Calu3 (cell line): ENCODE data around the gene UFC1. TPM values are rescaled to one million over a fixed set of nuclear protein-coding genes. Genes with fewer than 3 reads are reported as not detected.

ENCODE experiments used
- BruUV-seq: library from RNA; stranded (reverse); fragments of 400-500 nt; replicated peaks from 2 replicates; lab custom pipeline; 2021; lab: Mats Ljungman, UMichigan
- CTCF ChIA-PET: fragments of 300-600 bp; sonication (Branson Sonifier 250); formaldehyde crosslinking; loops from one replicate; lab custom pipeline; 2022; ENCODE audit warnings: antibody characterized with exemption; lab: Charles Lee
- DNase-seq: peaks from one replicate; pipeline ENCODE4 v3.0.0; 2022
- H3K27ac Mint-ChIP-seq: one replicate; pipeline ENCODE4 v1.8.0; 2022; ENCODE audit warnings: mixed read lengths; ENCODE audit not compliant: unreplicated experiment
- H3K27me3 Mint-ChIP-seq: one replicate; pipeline ENCODE4 v1.8.0; 2022; ENCODE audit warnings: mixed read lengths; ENCODE audit not compliant: unreplicated experiment
- H3K36me3 Mint-ChIP-seq: one replicate; pipeline ENCODE4 v1.8.0; 2022; ENCODE audit warnings: mild to moderate bottlenecking, moderate library complexity, mixed read lengths; ENCODE audit not compliant: insufficient read depth, unreplicated experiment
- H3K4me1 Mint-ChIP-seq: one replicate; pipeline ENCODE4 v1.8.0; 2022; ENCODE audit warnings: mild to moderate bottlenecking, low read depth, mixed read lengths; ENCODE audit not compliant: unreplicated experiment
- H3K4me3 Mint-ChIP-seq: one replicate; pipeline ENCODE4 v1.8.0; 2022; ENCODE audit warnings: mild to moderate bottlenecking, low read depth, moderate library complexity, mixed read lengths; ENCODE audit not compliant: unreplicated experiment
- H3K9me3 Mint-ChIP-seq: one replicate; pipeline ENCODE4 v1.8.0; 2022; ENCODE audit warnings: low read depth, mixed read lengths; ENCODE audit not compliant: unreplicated experiment
- CTCF ChIP-seq: fragments of 200-600 bp; IDR thresholded peaks from one replicate; pipeline ENCODE4 v1.8.0; 2022; ENCODE audit warnings: antibody characterized with exemption; ENCODE audit not compliant: unreplicated experiment
- intact Hi-C: fragments of 100-400 bp; cut with micrococcal nuclease; formaldehyde crosslinking; loops from one replicate; pipeline ENCODE4 v1.10.0; 2022; ENCODE audit not compliant: unreplicated experiment
- total RNA-seq: library from RNA; stranded (reverse); gene quantifications from 2 replicates; pipeline ENCODE4 v1.2.3, GENCODE V29; 2022

Gene UFC1
- total RNA-seq, 1 experiment from 2014 or later, result 85.8 TPM

DNA sequence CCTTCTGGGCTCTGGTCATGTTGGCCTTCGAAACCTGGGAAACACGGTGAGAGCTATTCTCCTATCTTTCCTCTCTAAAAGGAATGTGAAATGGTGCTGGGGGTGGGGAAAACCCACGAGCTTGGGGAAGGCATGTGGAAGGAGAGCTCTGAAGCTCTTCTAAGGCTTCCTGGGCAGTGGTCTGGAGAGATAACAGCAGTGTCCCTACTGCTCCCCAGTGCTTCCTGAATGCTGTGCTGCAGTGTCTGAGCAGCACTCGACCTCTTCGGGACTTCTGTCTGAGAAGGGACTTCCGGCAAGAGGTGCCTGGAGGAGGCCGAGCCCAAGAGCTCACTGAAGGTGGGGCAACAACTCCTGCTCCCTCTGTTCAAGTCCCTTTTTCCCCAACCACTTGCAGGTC, 8.3 kb downstream of the UFC1 start:
- H3K27ac Mint-ChIP-seq, result no peak overlapping the region
- peaks cover 84% of the 10 kb centered on the region for H3K36me3 Mint-ChIP-seq
- BruUV-seq, result no TSS peak
- peaks cover 37% of the 10 kb centered on the region for H3K4me1 Mint-ChIP-seq
- no peak for DNase-seq
- CTCF ChIA-PET, result interaction anchor here (0.6 kb wide), 1 partner anchor 10 kb away, joined by 4 read pairs; no protein-coding TSS in a partner anchor
- H3K4me3 Mint-ChIP-seq, result no peak overlapping the region
- H3K27me3 Mint-ChIP-seq, result no peaks in the 10 kb centered on the region
- TF ChIP-seq CTCF, result no peak
- intact Hi-C loops, result no loop called here
- H3K9me3 Mint-ChIP-seq, result no peaks in the 10 kb centered on the region

GRCh38 chr1:161162806-161163205, 9.0 kb downstream of the UFC1 start:
- Mint-ChIP-seq H3K36me3 (peaks cover 87% of the 10 kb centered on the region), H3K9me3 (no peaks in the 10 kb centered on the region), H3K27ac (no peak overlapping the region), H3K4me1 (peaks cover 35% of the 10 kb centered on the region), H3K27me3 (no peaks in the 10 kb centered on the region), H3K4me3 (no peak overlapping the region)
- CTCF ChIA-PET, result no interaction called here
- DNase-seq, result no peak
- no TSS peak for BruUV-seq
- no peak for TF ChIP-seq CTCF
- intact Hi-C loops, result no loop called here

GRCh38 chr1:161163793-161164192, 10.0 kb downstream of the UFC1 start:
- TF ChIP-seq CTCF, result no peak
- no peaks in the 10 kb centered on the region for H3K9me3 Mint-ChIP-seq
- no peak for DNase-seq
- no TSS peak for BruUV-seq
- CTCF ChIA-PET, result no interaction called here
- no peak overlapping the region for H3K27ac Mint-ChIP-seq
- peaks cover 25% of the 10 kb centered on the region for H3K4me1 Mint-ChIP-seq
- no peaks in the 10 kb centered on the region for H3K27me3 Mint-ChIP-seq
- peaks cover 84% of the 10 kb centered on the region for H3K36me3 Mint-ChIP-seq
- H3K4me3 Mint-ChIP-seq, result no peak overlapping the region
- intact Hi-C loops, result no loop called here

GRCh38 chr1:161164901-161165610, 11.3 kb downstream of the UFC1 start:
- no peaks in the 10 kb centered on the region for H3K9me3 Mint-ChIP-seq
- intact Hi-C loops, result no loop called here

More at GRCh38 chr1:161164901-161165610, 11.3 kb downstream of the UFC1 start:
- H3K36me3 Mint-ChIP-seq, result peaks cover 71% of the 10 kb centered on the region
- peaks cover 15% of the 10 kb centered on the region for H3K4me1 Mint-ChIP-seq
- no peaks in the 10 kb centered on the region for H3K27me3 Mint-ChIP-seq
- DNase-seq, result no peak
- H3K4me3 Mint-ChIP-seq, result peak overlapping the region; percentile 93
- BruUV-seq, result no TSS peak
- no peak for TF ChIP-seq CTCF
- CTCF ChIA-PET, result interaction anchor here (0.5 to 1.3 kb wide), 5 partner anchors 10 to 225 kb away, joined by 3 to 10 read pairs (median 7); partner anchors contain the start of genes B4GALT3 and UFC1
- peak overlapping the region; percentile 94 for H3K27ac Mint-ChIP-seq
